OCI-LY3 (cell line): ENCODE measurements around the gene NDUFA13.

Experiments
- H2AFZ ChIP-seq: fragments of 200-600, 300-600 bp; shearing (Covaris generic); 2 replicates; pipeline ENCODE4 v1.6.0; 2014; ENCODE audit warnings: antibody characterized with exemption, low read depth, low read length
- H3K27ac ChIP-seq: fragments of 200-600, 300-600 bp; sonication (generic); 2 replicates; pipeline ENCODE4 v1.5.1; 2014; ENCODE audit warnings: mild to moderate bottlenecking, low read length, moderate library complexity, mixed read lengths
- H3K27me3 ChIP-seq: fragments of 200-600, 300-600 bp; sonication (generic); 2 replicates; pipeline ENCODE4 v1.6.1; 2014; ENCODE audit warnings: low read depth, low read length, mixed read lengths
- H3K36me3 ChIP-seq: fragments of 200-600, 300-600 bp; sonication (generic); replicated peaks from 2 replicates; pipeline ENCODE3; 2014; ENCODE audit warnings: low read depth, low read length, mixed read lengths
- H3K4me1 ChIP-seq: fragments of 300-600, 200-600 bp; sonication (generic); 2 replicates; pipeline ENCODE4 v1.6.1; 2014; ENCODE audit warnings: low read length, mixed read lengths
- H3K4me2 ChIP-seq: fragments of 200-600, 300-600 bp; sonication (generic); 2 replicates; pipeline ENCODE4 v1.6.1; 2014; ENCODE audit warnings: low read length, mixed read lengths
- H3K4me3 ChIP-seq: fragments of 300-600, 200-600 bp; sonication (generic); 2 replicates; pipeline ENCODE4 v1.5.1; 2014; ENCODE audit warnings: antibody characterized with exemption, mild to moderate bottlenecking, low read length, moderate library complexity
- H3K79me2 ChIP-seq: fragments of 300-600, 200-600 bp; shearing (Covaris generic); 2 replicates; pipeline ENCODE4 v1.6.1; 2014; ENCODE audit warnings: mild to moderate bottlenecking, low read length, mixed read lengths
- H3K9ac ChIP-seq: fragments of 300-600, 200-600 bp; shearing (Covaris generic); 2 replicates; pipeline ENCODE4 v1.6.0; 2014; ENCODE audit warnings: mild to moderate bottlenecking, low read length, moderate library complexity
- H3K9me3 ChIP-seq: fragments of 200-600, 300-600 bp; shearing (Covaris generic); 2 replicates; pipeline ENCODE4 v1.6.1; 2014; ENCODE audit warnings: low read length, mixed read lengths; ENCODE audit not compliant: insufficient read depth
- H4K20me1 ChIP-seq: fragments of 200-600, 300-600 bp; sonication (generic); 2 replicates; pipeline ENCODE4 v1.6.1; 2016; ENCODE audit warnings: low read length, mixed read lengths; ENCODE audit not compliant: insufficient read depth
- EZH2phosphoT487 ChIP-seq: fragments of 200-600 bp; shearing (Covaris generic); IDR thresholded peaks from 2 replicates; pipeline ENCODE4 v1.6.1; 2018; ENCODE audit warnings: antibody characterized with exemption, mixed run types, low read depth
- TF ChIP-seq, protein P1 (sequence below): fragments of 200-600, 300-600 bp; sonication (generic); IDR thresholded peaks from 2 replicates; pipeline ENCODE4 v1.5.1; 2014; ENCODE audit warnings: antibody characterized with exemption, low read length, low read depth

The NDUFA13 gene

DNA sequence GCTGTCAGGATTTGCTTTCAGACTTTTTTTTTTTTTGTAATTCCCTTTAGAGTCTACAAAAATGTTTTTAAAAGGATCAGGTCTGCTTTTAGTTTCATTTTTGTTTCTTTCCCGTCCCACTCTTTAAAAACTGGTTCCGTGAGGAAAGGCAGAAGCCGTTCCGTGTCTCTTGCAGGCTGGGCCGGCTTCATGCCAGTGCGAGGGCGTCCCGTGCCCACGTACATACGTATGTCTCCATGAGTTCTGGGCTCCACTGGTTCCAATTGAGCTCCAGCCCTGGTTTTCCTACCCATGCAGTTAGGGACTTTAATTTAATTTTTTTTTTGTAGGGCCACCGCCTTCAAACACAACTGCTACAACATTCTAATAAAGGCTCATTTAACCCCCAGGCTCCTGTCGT lies 9.4 kb upstream of the NDUFA13 start:
- Histone ChIP-seq H3K4me2 (no peak overlapping the region), H3K79me2 (no peaks in the 10 kb centered on the region), H3K27me3 (no peaks in the 10 kb centered on the region), H3K27ac (no peak overlapping the region), H2AFZ (no peak overlapping the region), H3K36me3 (peaks cover 33% of the 10 kb centered on the region), H4K20me1 (no peaks in the 10 kb centered on the region), H3K9ac (no peak overlapping the region), H3K4me1 (no peaks in the 10 kb centered on the region), H3K4me3 (no peak overlapping the region), H3K9me3 (no peaks in the 10 kb centered on the region)
- TF ChIP-seq, protein P1, sequence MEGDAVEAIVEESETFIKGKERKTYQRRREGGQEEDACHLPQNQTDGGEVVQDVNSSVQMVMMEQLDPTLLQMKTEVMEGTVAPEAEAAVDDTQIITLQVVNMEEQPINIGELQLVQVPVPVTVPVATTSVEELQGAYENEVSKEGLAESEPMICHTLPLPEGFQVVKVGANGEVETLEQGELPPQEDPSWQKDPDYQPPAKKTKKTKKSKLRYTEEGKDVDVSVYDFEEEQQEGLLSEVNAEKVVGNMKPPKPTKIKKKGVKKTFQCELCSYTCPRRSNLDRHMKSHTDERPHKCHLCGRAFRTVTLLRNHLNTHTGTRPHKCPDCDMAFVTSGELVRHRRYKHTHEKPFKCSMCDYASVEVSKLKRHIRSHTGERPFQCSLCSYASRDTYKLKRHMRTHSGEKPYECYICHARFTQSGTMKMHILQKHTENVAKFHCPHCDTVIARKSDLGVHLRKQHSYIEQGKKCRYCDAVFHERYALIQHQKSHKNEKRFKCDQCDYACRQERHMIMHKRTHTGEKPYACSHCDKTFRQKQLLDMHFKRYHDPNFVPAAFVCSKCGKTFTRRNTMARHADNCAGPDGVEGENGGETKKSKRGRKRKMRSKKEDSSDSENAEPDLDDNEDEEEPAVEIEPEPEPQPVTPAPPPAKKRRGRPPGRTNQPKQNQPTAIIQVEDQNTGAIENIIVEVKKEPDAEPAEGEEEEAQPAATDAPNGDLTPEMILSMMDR: no peak
- TF ChIP-seq EZH2phosphoT487: no peak

DNA sequence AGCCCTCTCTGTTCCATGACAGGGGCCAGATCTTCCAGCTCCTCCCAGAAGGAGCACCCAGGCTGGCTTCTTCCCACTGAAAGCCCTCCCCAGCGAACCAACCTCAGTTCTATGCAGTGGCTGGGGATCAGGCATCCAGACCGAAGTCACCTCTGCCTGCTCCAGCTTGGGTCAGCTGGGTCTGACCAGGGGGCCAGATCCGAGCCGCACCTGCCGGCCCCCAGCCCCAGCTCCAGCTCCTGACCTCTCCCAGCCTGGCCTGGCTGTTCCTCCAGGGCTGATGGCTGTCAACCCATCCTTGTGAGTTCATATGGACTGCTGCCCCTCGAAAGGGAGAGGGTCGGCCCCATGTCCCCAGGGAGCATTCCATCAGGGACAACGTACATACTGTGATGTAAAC lies 8.7 kb upstream of the NDUFA13 start:
- Histone ChIP-seq H2AFZ (no peak overlapping the region), H4K20me1 (no peaks in the 10 kb centered on the region), H3K9ac (no peak overlapping the region), H3K4me3 (no peak overlapping the region), H3K27ac (no peak overlapping the region), H3K27me3 (no peaks in the 10 kb centered on the region), H3K4me1 (no peaks in the 10 kb centered on the region), H3K79me2 (no peaks in the 10 kb centered on the region), H3K36me3 (peaks cover 27% of the 10 kb centered on the region), H3K4me2 (no peak overlapping the region), H3K9me3 (no peaks in the 10 kb centered on the region)
- no peak for TF ChIP-seq EZH2phosphoT487
- TF ChIP-seq, protein P1: no peak

DNA sequence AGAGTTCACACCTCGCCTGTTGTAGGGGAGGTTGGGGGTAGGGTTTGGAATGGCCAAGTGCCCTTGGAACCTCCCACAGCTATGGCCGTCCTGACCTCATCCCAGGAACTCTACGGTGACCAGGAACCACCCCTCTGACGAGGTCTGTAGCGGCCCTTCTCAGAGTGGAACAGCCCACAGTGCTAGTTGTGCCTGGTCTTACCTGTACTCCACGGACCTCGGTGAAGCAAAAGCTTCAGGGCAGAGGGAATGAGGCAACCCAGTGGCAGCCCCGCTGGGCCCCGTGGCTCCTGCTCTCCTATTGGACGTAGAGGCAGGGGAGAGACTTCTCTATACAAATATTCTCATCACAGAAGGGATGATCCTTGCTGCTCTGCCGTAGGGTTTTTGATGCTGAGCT lies 7.8 kb upstream of the NDUFA13 start:
- H2AFZ ChIP-seq: no peak overlapping the region
- H3K4me1 ChIP-seq: no peaks in the 10 kb centered on the region
- no peak overlapping the region for H3K4me2 ChIP-seq
- no peak overlapping the region for H3K9ac ChIP-seq
- H3K36me3 ChIP-seq: peaks cover 24% of the 10 kb centered on the region
- H3K4me3 ChIP-seq: no peak overlapping the region
- H3K9me3 ChIP-seq: no peaks in the 10 kb centered on the region
- no peak for TF ChIP-seq EZH2phosphoT487
- TF ChIP-seq, protein P1: no peak
- no peak overlapping the region for H3K27ac ChIP-seq
- no peaks in the 10 kb centered on the region for H3K27me3 ChIP-seq
- H4K20me1 ChIP-seq: no peaks in the 10 kb centered on the region
- no peaks in the 10 kb centered on the region for H3K79me2 ChIP-seq

DNA sequence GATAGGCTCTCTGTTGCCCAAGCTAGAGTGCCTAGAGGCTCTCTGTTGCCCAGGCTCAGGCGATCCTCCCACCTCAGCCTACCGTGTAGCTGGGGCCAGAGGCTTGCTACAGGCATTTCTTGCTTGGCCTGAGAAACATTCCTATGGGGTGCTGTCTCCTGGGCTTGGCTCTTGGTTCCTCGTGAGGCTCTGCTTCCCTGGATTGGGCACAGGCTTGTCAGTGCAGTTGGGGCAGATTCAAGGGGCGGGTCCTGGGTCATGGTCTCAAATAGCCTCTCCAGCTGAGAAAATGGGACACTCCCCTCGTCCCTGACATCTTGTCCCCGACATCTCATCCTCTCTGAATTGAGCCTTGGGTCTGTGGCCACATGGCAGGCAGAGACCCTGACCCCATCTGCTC lies 5.6 kb upstream of the NDUFA13 start:
- Histone ChIP-seq H2AFZ (no peak overlapping the region), H4K20me1 (no peaks in the 10 kb centered on the region), H3K4me2 (no peak overlapping the region), H3K79me2 (no peaks in the 10 kb centered on the region; the same call in 1 of the 2 replicates), H3K27me3 (no peaks in the 10 kb centered on the region), H3K4me3 (no peak overlapping the region), H3K9ac (no peak overlapping the region), H3K27ac (no peak overlapping the region), H3K36me3 (peaks cover 25% of the 10 kb centered on the region), H3K4me1 (peaks cover 3% of the 10 kb centered on the region; the same call in 1 of the 2 replicates), H3K9me3 (no peaks in the 10 kb centered on the region)
- TF ChIP-seq EZH2phosphoT487: no peak
- TF ChIP-seq, protein P1: no peak
